CD4-positive, CD25-positive, alpha-beta regulatory T cell (primary cell): ENCODE results near the gene LIPA. TPM values are rescaled to one million over a fixed set of nuclear protein-coding genes. Genes with fewer than 3 reads are reported as not detected.

Experiments
- ATAC-seq, 2 donors: fragments of 150-1000 bp; cut with Tn5 transposase; one replicate each; pipeline ENCODE4 v1.10.0; 2021; ENCODE audit warnings: low read depth in 2 of 2, moderate number of reproducible peaks in 2 of 2, moderate library complexity in 1 of 2
- DNase-seq, 3 donors: peaks; one replicate each; pipeline versions ENCODE4 v3.0.0 to v3.0.0-alpha.2; 2012 to 2022; ENCODE audit warnings: mixed read lengths in 1 of 3
- H3K27ac ChIP-seq: one replicate; pipeline ENCODE4 v1.7.0; 2013; ENCODE audit warnings: mild to moderate bottlenecking, low read length; ENCODE audit not compliant: insufficient read depth, poor library complexity, severe bottlenecking
- H3K27me3 ChIP-seq: one replicate; pipeline ENCODE4 v1.7.0; 2013; ENCODE audit warnings: low read length; ENCODE audit not compliant: control insufficient read depth, insufficient read depth
- H3K36me3 ChIP-seq: one replicate; pipeline ENCODE4 v1.7.0; 2013; ENCODE audit warnings: mild to moderate bottlenecking, low read length, moderate library complexity; ENCODE audit not compliant: control insufficient read depth, insufficient read depth
- H3K4me1 ChIP-seq: 2 replicates; pipeline ENCODE4 v1.7.0; 2013; ENCODE audit warnings: mild to moderate bottlenecking, low read length; ENCODE audit not compliant: insufficient read depth, control insufficient read depth, poor library complexity, severe bottlenecking
- H3K4me3 ChIP-seq: one replicate; pipeline ENCODE4 v1.7.0; 2013; ENCODE audit warnings: low read depth, mild to moderate bottlenecking, low read length, moderate library complexity
- H3K9me3 ChIP-seq, 2 experiments: 1 replicate in 1 of 2; 2 replicates in 1 of 2; pipeline ENCODE4 v1.7.0; 2013; ENCODE audit warnings: low read length in 2 of 2, mild to moderate bottlenecking in 1 of 2, moderate library complexity in 1 of 2; ENCODE audit not compliant: control insufficient read depth in 2 of 2
- H3K27ac Mint-ChIP-seq, 3 donors: one replicate each; pipeline ENCODE4 v1.8.0; 2020 to 2022; ENCODE audit warnings: mild to moderate bottlenecking in 3 of 3, mixed read lengths in 3 of 3, moderate library complexity in 2 of 3
- H3K27me3 Mint-ChIP-seq: one replicate; pipeline ENCODE4 v1.8.0; 2022; ENCODE audit warnings: mild to moderate bottlenecking, mixed read lengths
- H3K36me3 Mint-ChIP-seq: one replicate; pipeline ENCODE4 v1.8.0; 2020; ENCODE audit warnings: mixed read lengths
- H3K4me1 Mint-ChIP-seq, 4 donors: one replicate each; pipeline ENCODE4 v1.8.0; 2020 to 2022; ENCODE audit warnings: mixed read lengths in 4 of 4, mild to moderate bottlenecking in 1 of 4
- H3K4me3 Mint-ChIP-seq, 4 donors: one replicate each; pipeline ENCODE4 v1.8.0; 2020 to 2022; ENCODE audit warnings: mild to moderate bottlenecking in 4 of 4, mixed read lengths in 4 of 4, moderate library complexity in 3 of 4
- H3K9me3 Mint-ChIP-seq, 7 donors: one replicate each; pipeline ENCODE4 v1.8.0; 2020 to 2022; ENCODE audit warnings: mixed read lengths in 7 of 7, mild to moderate bottlenecking in 3 of 7, moderate library complexity in 2 of 7
- polyA plus RNA-seq, 4 donors: library from polyadenylated mRNA; unstranded; fragments of 300-500 nt; fragmentation: Illumina TruSeq; gene quantifications; one replicate each; pipeline ENCODE4 v1.2.3, GENCODE V29; 2021
- total RNA-seq: library from RNA; stranded (reverse); gene quantifications from one replicate; pipeline ENCODE4 v1.2.3, GENCODE V29; 2022

LIPA gene
- total and polyA plus RNA-seq, 5 donors from 2014 or later = 25.2 to 99.9 (median 92.2) TPM

- peaks cover 45% of the 10 kb centered on the region for H3K27me3 Mint-ChIP-seq
- Histone ChIP-seq H3K27me3 (peaks cover 10% of the 10 kb centered on the region), H3K4me1 (no peaks in the 10 kb centered on the region), H3K36me3 (no peaks in the 10 kb centered on the region), H3K4me3 (no peak overlapping the region), H3K27ac (no peak overlapping the region), H3K9me3 (no peaks in the 10 kb centered on the region)
- peaks cover 0 to 5% (median 0%) of the 10 kb centered on the region in 7 donors for H3K9me3 Mint-ChIP-seq
- H3K4me3 Mint-ChIP-seq = no peak overlapping the region
- H3K36me3 Mint-ChIP-seq = no peaks in the 10 kb centered on the region
- H3K4me1 Mint-ChIP-seq = no peaks in the 10 kb centered on the region
- ATAC-seq = no peak
- no peak overlapping the region for H3K27ac Mint-ChIP-seq
- DNase-seq = no peak
Observed at GRCh38 chr10:89189211-89189734, 62.3 kb downstream of the LIPA start.

GRCh38 chr10:89185658-89186057 is 65.9 kb downstream of the LIPA start:
- no peak overlapping the region for H3K4me3 ChIP-seq
- Mint-ChIP-seq H3K4me1 (no peaks in the 10 kb centered on the region), H3K36me3 (no peaks in the 10 kb centered on the region), H3K27ac (no peak overlapping the region), H3K27me3 (peaks cover 41% of the 10 kb centered on the region), H3K4me3 (no peak overlapping the region), H3K9me3 (peaks cover 0 to 3% (median 0%) of the 10 kb centered on the region in 7 donors)
- H3K4me1 ChIP-seq = no peaks in the 10 kb centered on the region
- no peaks in the 10 kb centered on the region for H3K36me3 ChIP-seq
- H3K9me3 ChIP-seq = no peaks in the 10 kb centered on the region
- ATAC-seq (no peak), DNase-seq (no peak)
- H3K27me3 ChIP-seq = peaks cover 14% of the 10 kb centered on the region
- no peak overlapping the region for H3K27ac ChIP-seq

GRCh38 chr10:89184638-89185037 is 66.9 kb downstream of the LIPA start:
- H3K9me3 Mint-ChIP-seq = no peaks in the 10 kb centered on the region
- no peaks in the 10 kb centered on the region for H3K4me1 ChIP-seq
- H3K4me3 ChIP-seq = no peak overlapping the region
- ATAC-seq (no peak), DNase-seq (no peak)
- H3K27ac ChIP-seq = no peak overlapping the region
- no peaks in the 10 kb centered on the region for H3K36me3 Mint-ChIP-seq
- H3K27ac Mint-ChIP-seq = no peak overlapping the region
- H3K4me1 Mint-ChIP-seq = no peaks in the 10 kb centered on the region
- no peaks in the 10 kb centered on the region for H3K36me3 ChIP-seq
- no peak overlapping the region for H3K4me3 Mint-ChIP-seq
- H3K27me3 ChIP-seq = peaks cover 16% of the 10 kb centered on the region
- H3K9me3 ChIP-seq = no peaks in the 10 kb centered on the region
- H3K27me3 Mint-ChIP-seq = peaks cover 34% of the 10 kb centered on the region

- Mint-ChIP-seq H3K9me3 (no peaks in the 10 kb centered on the region), H3K27ac (no peak overlapping the region), H3K4me3 (no peak overlapping the region), H3K27me3 (peaks cover 24% of the 10 kb centered on the region), H3K36me3 (no peaks in the 10 kb centered on the region), H3K4me1 (no peaks in the 10 kb centered on the region)
- H3K27me3 ChIP-seq = peaks cover 20% of the 10 kb centered on the region
- H3K4me1 ChIP-seq = no peaks in the 10 kb centered on the region
- DNase-seq (no peak), ATAC-seq (no peak)
- no peaks in the 10 kb centered on the region for H3K9me3 ChIP-seq
- no peak overlapping the region for H3K4me3 ChIP-seq
- no peak overlapping the region for H3K27ac ChIP-seq
- H3K36me3 ChIP-seq = no peaks in the 10 kb centered on the region
Observed at GRCh38 chr10:89183571-89183970, 68.0 kb downstream of the LIPA start.

GRCh38 chr10:89182894-89183293 is 68.7 kb downstream of the LIPA start:
- Histone ChIP-seq H3K4me1 (no peaks in the 10 kb centered on the region), H3K4me3 (no peak overlapping the region), H3K36me3 (no peaks in the 10 kb centered on the region), H3K27ac (no peak overlapping the region), H3K27me3 (peaks cover 23% of the 10 kb centered on the region), H3K9me3 (no peaks in the 10 kb centered on the region)
- ATAC-seq = no peak
- no peaks in the 10 kb centered on the region for H3K36me3 Mint-ChIP-seq
- no peak overlapping the region for H3K27ac Mint-ChIP-seq
- H3K4me3 Mint-ChIP-seq = no peak overlapping the region
- DNase-seq = no peak
- peaks cover 19% of the 10 kb centered on the region for H3K27me3 Mint-ChIP-seq
- H3K4me1 Mint-ChIP-seq = no peaks in the 10 kb centered on the region
- no peaks in the 10 kb centered on the region for H3K9me3 Mint-ChIP-seq

GRCh38 chr10:89175816-89176215 is 75.8 kb downstream of the LIPA start:
- DNase-seq (no peak), ATAC-seq (no peak)
- Histone ChIP-seq H3K27ac (no peak overlapping the region), H3K27me3 (peaks cover 35% of the 10 kb centered on the region), H3K4me3 (no peak overlapping the region), H3K36me3 (no peaks in the 10 kb centered on the region), H3K9me3 (no peaks in the 10 kb centered on the region), H3K4me1 (no peaks in the 10 kb centered on the region)
- Mint-ChIP-seq H3K4me3 (no peak overlapping the region), H3K27ac (no peak overlapping the region), H3K4me1 (peaks cover 0 to 2% (median 0%) of the 10 kb centered on the region in 4 donors), H3K27me3 (peaks cover 20% of the 10 kb centered on the region), H3K36me3 (no peaks in the 10 kb centered on the region), H3K9me3 (no peaks in the 10 kb centered on the region)

- H3K27me3 ChIP-seq = peaks cover 24% of the 10 kb centered on the region
- H3K27ac ChIP-seq = no peak overlapping the region
- Mint-ChIP-seq H3K27me3 (peaks cover 20% of the 10 kb centered on the region), H3K4me1 (peaks cover 0 to 2% (median 0%) of the 10 kb centered on the region in 4 donors), H3K4me3 (no peak overlapping the region), H3K27ac (no peak overlapping the region), H3K9me3 (no peaks in the 10 kb centered on the region), H3K36me3 (no peaks in the 10 kb centered on the region)
- H3K4me1 ChIP-seq = no peaks in the 10 kb centered on the region
- H3K9me3 ChIP-seq = no peaks in the 10 kb centered on the region
- H3K36me3 ChIP-seq = no peaks in the 10 kb centered on the region
- DNase-seq = no peak
- no peak for ATAC-seq
- no peak overlapping the region for H3K4me3 ChIP-seq
Observed at GRCh38 chr10:89173075-89173474, 78.5 kb downstream of the LIPA start.

GRCh38 chr10:89171996-89172395 is 79.6 kb downstream of the LIPA start:
- peaks cover 20% of the 10 kb centered on the region for H3K27me3 Mint-ChIP-seq
- peaks cover 24% of the 10 kb centered on the region for H3K27me3 ChIP-seq
- H3K4me1 ChIP-seq = no peaks in the 10 kb centered on the region
- H3K27ac Mint-ChIP-seq = no peak overlapping the region
- H3K36me3 ChIP-seq = no peaks in the 10 kb centered on the region
- H3K4me3 ChIP-seq = no peak overlapping the region
- no peak overlapping the region for H3K27ac ChIP-seq
- peaks cover 0 to 2% (median 0%) of the 10 kb centered on the region in 4 donors for H3K4me1 Mint-ChIP-seq
- H3K4me3 Mint-ChIP-seq = no peak overlapping the region
- H3K9me3 Mint-ChIP-seq = no peaks in the 10 kb centered on the region
- H3K36me3 Mint-ChIP-seq = no peaks in the 10 kb centered on the region
- H3K9me3 ChIP-seq = no peaks in the 10 kb centered on the region
- DNase-seq (no peak), ATAC-seq (no peak)
